ENCODE results near the gene DPCD.

- TF ChIP-seq EZH2 (IDR thresholded peaks at IDR 0.05) (no peak), POLR2AphosphoS5 (IDR thresholded peaks at IDR 0.05; ENCODE audit: borderline replicate concordance, low read depth, low read length) (no peak)
Measured at GRCh38 chr10:101601541-101601940, 13.4 kb downstream of the DPCD start.

Measured in SK-N-MC (cell line).